LNCaP clone FGC (cell line): ENCODE results near the gene TSHZ2.

Source experiments
- DNase-seq: peaks from one replicate; pipeline ENCODE4 v3.0.0-alpha.2; 2011; ENCODE audit warnings: low read depth
- H3K4me3 ChIP-seq: 2 replicates; pipeline ENCODE4 v1.5.1; 2011; ENCODE audit warnings: mild to moderate bottlenecking, low read depth, low read length, control low read depth
- CTCF ChIP-seq: IDR thresholded peaks from 2 replicates; pipeline ENCODE4 v1.5.1; 2012; ENCODE audit warnings: mild to moderate bottlenecking; ENCODE audit not compliant: control insufficient read depth, insufficient read depth; ENCODE audit errors: extremely low read depth

Gene TSHZ2

DNA sequence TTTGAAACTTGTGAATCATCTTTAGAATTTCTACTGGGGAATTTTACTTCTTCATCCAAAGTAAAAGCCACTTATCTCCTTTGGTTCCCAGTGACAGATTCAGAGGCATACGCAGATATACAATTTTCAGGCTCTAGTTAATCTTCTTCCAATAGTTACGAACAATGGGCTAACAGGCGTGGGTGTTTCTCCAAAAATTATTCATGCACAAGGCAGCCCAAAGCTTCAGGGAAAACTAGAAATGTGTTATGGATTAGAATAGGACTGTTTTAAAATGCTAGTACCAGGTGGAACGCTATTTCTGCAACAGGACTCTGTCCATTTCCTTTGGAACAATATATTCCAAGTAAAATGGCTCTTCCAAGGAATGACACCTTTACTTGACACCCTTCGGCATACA is 519.3 kb downstream of the TSHZ2 start:
- no peak for DNase-seq
- no peak for TF ChIP-seq CTCF
- H3K4me3 ChIP-seq, result no peak overlapping the region

GRCh38 chr20:53492212-53492611 is 520.1 kb downstream of the TSHZ2 start:
- no peak overlapping the region for H3K4me3 ChIP-seq
- no peak for DNase-seq
- TF ChIP-seq CTCF, result no peak

DNA sequence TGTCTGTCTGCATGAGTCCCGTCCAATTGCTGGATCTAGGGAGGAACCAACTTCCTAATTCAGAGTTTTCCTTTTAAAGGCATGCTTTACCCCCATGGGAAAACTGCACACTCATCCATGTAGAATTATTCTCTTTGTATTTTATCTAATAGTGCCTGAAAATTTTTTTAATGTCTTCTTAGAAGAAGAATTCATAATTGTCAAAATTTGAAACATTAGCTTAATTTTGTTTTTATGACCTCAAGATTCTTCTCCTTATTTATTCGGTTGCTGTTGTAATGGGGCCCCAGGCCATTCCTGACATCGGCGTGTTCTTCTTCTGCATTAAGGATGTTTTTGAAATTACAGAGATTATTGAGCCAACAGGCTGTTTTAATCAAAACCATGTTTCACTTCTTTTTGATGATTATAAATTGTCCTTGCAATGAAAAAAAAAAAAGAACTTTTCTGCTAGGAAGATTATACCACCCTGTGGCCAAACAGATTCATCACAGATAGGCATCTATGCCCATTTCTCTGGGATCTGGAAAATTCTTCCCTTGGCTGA is 521.2 kb downstream of the TSHZ2 start:
- no peak for DNase-seq
- 0 out of 2 replicates have a peak, but pooled peaks have one; percentile 9 for TF ChIP-seq CTCF
- no peak overlapping the region for H3K4me3 ChIP-seq

DNA sequence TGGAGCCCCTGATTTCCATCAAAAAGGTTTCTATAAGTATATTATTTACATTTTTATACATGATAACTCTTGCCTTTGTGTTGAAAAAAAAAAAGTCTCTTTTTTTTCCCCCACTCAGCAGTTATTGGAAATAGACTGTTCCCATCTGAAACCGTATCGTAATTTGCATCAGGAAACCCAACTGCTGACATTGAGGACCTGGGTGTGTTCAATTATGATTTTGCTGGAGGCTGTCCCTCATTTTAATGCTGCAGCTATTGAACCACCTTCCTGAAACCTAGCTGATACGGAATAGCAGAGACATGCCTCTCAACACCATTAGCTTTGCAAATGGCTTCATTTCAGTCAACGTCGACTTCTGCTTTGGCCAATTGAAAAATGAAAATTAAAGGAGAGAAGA is 522.6 kb downstream of the TSHZ2 start:
- no peak overlapping the region for H3K4me3 ChIP-seq
- TF ChIP-seq CTCF, result no peak
- no peak for DNase-seq

DNA sequence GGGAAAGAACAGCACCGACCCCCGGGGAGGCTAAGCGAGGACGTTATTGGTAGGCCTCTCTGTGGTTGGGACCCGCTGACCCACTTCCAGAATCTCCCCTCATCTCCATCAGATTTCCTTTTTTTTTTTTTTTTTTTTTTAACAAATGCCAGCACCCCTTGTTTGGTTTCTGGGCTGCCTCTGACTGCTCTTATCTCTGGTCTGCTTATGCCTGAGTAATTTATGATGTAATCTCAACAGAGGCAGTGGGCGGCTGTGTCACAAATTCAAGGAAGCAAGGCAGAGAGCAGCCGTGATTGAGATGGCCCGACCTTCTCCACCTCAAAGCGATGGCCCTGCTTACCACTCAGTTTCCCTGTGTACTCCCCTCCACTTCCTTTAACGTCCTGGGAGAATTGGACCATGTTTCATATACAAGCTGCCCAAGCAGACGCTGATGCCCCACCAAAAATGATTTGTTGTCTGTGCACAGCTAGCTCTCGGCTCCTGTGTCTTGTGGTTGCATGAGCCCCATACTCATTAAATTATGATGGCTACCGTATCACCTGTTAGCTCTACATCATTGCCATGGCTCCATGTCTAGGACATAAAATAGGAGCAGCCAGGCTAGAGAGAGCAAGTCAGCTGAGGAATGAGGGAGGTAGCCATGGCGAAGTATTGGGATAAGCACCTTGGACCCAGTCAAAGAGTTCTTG is 523.4 kb downstream of the TSHZ2 start:
- no peak for DNase-seq

DNA sequence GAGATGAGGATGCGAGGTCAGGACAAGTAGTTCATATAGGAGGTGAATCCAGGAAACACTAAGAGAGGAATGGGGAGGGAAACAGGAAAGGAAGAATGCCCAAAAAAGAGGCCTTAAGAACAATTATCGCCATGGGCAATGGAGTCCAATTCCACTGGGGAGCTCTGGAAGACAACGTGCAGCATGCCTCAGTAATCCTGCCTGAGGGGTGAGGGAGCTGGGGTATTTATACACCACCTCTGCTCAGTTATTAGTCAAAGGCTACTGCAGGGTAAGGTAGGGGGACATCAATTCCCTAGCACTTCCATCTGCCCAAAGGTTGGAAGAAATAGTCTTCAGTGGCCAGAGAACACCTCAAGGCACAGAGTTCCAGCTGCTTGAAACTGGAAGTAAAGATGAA is 525.1 kb downstream of the TSHZ2 start:
- no peak overlapping the region for H3K4me3 ChIP-seq
- DNase-seq, result no peak
- no peak for TF ChIP-seq CTCF

More for the DNA sequence above, 523.4 kb downstream of the TSHZ2 start:
- no peak overlapping the region for H3K4me3 ChIP-seq
- TF ChIP-seq CTCF, result no peak

DNA sequence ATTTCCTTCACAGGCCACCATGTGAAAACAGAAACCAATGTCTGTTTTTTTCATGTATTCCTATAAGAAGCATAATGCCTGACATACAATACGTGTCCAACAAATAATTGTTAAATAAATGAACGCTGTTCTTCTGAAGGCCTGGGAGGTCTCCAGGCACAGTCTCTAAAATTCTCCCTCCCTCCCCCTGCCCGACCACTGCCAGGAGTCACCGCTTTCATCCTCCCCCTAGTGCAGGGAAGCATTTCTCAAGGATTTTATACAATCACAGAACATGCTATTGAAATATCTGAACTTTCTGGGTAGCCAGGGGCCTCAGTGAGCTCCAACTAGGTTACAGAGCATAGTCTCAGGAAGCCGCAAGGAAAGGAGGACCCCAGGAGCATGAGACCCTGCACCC is 526.2 kb downstream of the TSHZ2 start:
- no peak overlapping the region for H3K4me3 ChIP-seq
- TF ChIP-seq CTCF, result no peak
- no peak for DNase-seq
